CD4-positive, alpha-beta memory T cell (primary cell): ENCODE results near the gene ACOT6. TPM values are rescaled to one million over a fixed set of nuclear protein-coding genes. Genes with fewer than 3 reads are reported as not detected.
"Not testable (repeated sequence)": the region's sequence is repeated elsewhere in the genome, so short reads cannot be mapped to it uniquely, and the experiment has no call there.

ENCODE experiments used
- CTCF ChIA-PET: fragments of 350-600 bp; sonication (Branson Sonifier 250); formaldehyde crosslinking; loops from one replicate; lab custom pipeline; 2021; ENCODE audit warnings: inconsistent platforms; ENCODE audit not compliant: partially characterized antibody; lab: Charles Lee
- POLR2A ChIA-PET: fragments of 350-600 bp; sonication (Branson Sonifier 250); formaldehyde crosslinking; loops from one replicate; lab custom pipeline; 2021; ENCODE audit not compliant: partially characterized antibody; lab: Charles Lee
- DNase-seq, 5 donors: peaks; one replicate each; pipeline versions ENCODE4 v3.0.0 to v3.0.0-alpha.2; 2020 to 2022; ENCODE audit warnings: mixed read lengths in 1 of 5
- H3K27ac ChIP-seq: one replicate; pipeline ENCODE4 v1.7.0; 2013; ENCODE audit warnings: low read depth, low read length
- H3K27me3 ChIP-seq: 2 replicates; pipeline ENCODE4 v1.7.0; 2013; ENCODE audit warnings: mild to moderate bottlenecking, low read length, moderate library complexity; ENCODE audit not compliant: insufficient read depth
- H3K36me3 ChIP-seq: 2 replicates; pipeline ENCODE4 v1.7.0; 2013; ENCODE audit warnings: mild to moderate bottlenecking, low read length, moderate library complexity; ENCODE audit not compliant: insufficient read depth
- H3K4me1 ChIP-seq: 2 replicates; pipeline ENCODE4 v1.7.0; 2013; ENCODE audit warnings: mild to moderate bottlenecking, low read length, moderate library complexity; ENCODE audit not compliant: insufficient read depth
- H3K4me3 ChIP-seq, 2 donors: one replicate each; pipeline ENCODE4 v1.7.0; 2013; ENCODE audit warnings: low read length in 2 of 2, mild to moderate bottlenecking in 1 of 2
- H3K9me3 ChIP-seq, 2 donors: one replicate each; pipeline ENCODE4 v1.7.0; 2013; ENCODE audit warnings: low read length in 2 of 2, control low read depth in 1 of 2; ENCODE audit not compliant: control insufficient read depth in 1 of 2
- H3K27ac Mint-ChIP-seq, 7 donors: one replicate each; pipeline ENCODE4 v1.8.0; 2020 to 2021; ENCODE audit warnings: mixed read lengths in 7 of 7, mild to moderate bottlenecking in 6 of 7, inconsistent platforms in 3 of 7, moderate library complexity in 3 of 7
- H3K27me3 Mint-ChIP-seq, 2 donors: one replicate each; pipeline ENCODE4 v1.8.0; 2020 to 2021; ENCODE audit warnings: mixed read lengths in 2 of 2
- H3K36me3 Mint-ChIP-seq, 2 donors: one replicate each; pipeline ENCODE4 v1.8.0; 2020 to 2021; ENCODE audit warnings: mixed read lengths in 2 of 2, inconsistent platforms in 1 of 2, mild to moderate bottlenecking in 1 of 2
- H3K4me1 Mint-ChIP-seq, 4 donors: one replicate each; pipeline ENCODE4 v1.8.0; 2020 to 2021; ENCODE audit warnings: mixed read lengths in 4 of 4, mild to moderate bottlenecking in 1 of 4
- H3K4me3 Mint-ChIP-seq, 8 donors: one replicate each; pipeline ENCODE4 v1.8.0; 2020 to 2021; ENCODE audit warnings: mixed read lengths in 8 of 8, mild to moderate bottlenecking in 7 of 8, moderate library complexity in 6 of 8, inconsistent platforms in 3 of 8
- H3K9me3 Mint-ChIP-seq, 8 donors: one replicate each; pipeline ENCODE4 v1.8.0; 2020 to 2021; ENCODE audit warnings: mixed read lengths in 8 of 8, mild to moderate bottlenecking in 5 of 8, inconsistent platforms in 3 of 8, moderate library complexity in 1 of 8
- intact Hi-C: fragments of 100-400 bp; cut with micrococcal nuclease; formaldehyde crosslinking; loops from one replicate; pipeline ENCODE4 v1.15.1; 2023
- polyA plus RNA-seq, 2 donors: library from polyadenylated mRNA; unstranded; fragments of 300-500 nt; fragmentation: Illumina TruSeq; gene quantifications; one replicate each; pipeline ENCODE4 v1.2.3, GENCODE V29; 2021
- total RNA-seq, 2 experiments: library from RNA; stranded (reverse); gene quantifications; one replicate each; pipeline ENCODE4 v1.2.3, GENCODE V29; 2021

Gene ACOT6, protein sequence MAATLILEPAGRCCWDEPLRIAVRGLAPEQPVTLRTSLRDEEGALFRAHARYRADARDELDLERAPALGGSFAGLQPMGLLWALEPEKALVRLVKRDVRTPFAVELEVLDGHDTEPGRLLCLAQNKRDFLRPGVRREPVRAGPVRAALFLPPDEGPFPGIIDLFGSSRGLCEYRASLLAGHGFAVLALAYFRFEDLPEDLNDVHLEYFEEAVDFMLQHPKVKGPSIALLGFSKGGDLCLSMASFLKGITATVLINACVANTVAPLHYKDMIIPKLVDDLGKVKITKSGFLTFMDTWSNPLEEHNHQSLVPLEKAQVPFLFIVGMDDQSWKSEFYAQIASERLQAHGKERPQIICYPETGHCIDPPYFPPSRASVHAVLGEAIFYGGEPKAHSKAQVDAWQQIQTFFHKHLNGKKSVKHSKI
- not detected for total RNA-seq
- polyA plus RNA-seq = not detected

GRCh38 chr14:73612339-73613045 lies at the start of gene ACOT6:
Gene ACOT6 (plus strand): TSS chr14:73612517. CDS start chr14:73612572, 55 bp downstream.
- intact Hi-C loops = loop anchor here (1.0 kb wide), 2 partner anchors 20 to 43 kb away; partner anchors contain the start of gene ACOT2
- H3K27ac ChIP-seq = peak within 1 kb of the TSS; percentile 40

DNA sequence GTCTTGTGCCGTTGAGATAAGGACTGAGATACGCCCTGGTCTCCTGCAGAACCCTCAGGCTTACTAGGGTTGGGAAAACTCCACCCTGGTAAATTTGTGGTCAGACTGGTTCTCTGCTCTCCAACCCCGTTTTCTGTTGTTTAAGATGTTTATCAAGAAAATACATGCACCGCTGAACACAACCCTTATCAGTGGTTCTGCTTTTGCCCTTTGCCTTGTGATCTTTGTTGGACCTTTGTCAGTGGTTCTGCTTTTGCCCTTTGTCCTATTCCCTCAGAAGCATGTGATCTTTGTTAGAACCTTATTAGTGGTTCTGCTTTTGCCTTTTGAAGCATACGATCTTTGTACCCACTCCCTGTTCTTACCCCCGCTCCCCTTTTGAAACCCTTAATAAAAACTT lies 49.6 kb upstream of the ACOT6 start:
- peaks cover 0 to 12% (median 4%) of the 10 kb centered on the region in 8 donors for H3K9me3 Mint-ChIP-seq
- H3K9me3 ChIP-seq, H3K36me3 ChIP-seq, DNase-seq, H3K27ac ChIP-seq, intact Hi-C loops, H3K27me3 ChIP-seq, H3K27me3 Mint-ChIP-seq, CTCF ChIA-PET, H3K4me3 ChIP-seq: not testable (repeated sequence)
- peak overlapping the region in 1 of 8 donors; percentile 1 for H3K4me3 Mint-ChIP-seq
- H3K4me1 Mint-ChIP-seq = peaks cover 15 to 25% (median 20%) of the 10 kb centered on the region in 4 donors
- POLR2A ChIA-PET = interaction anchor here (0.6 kb wide), 1 partner anchor 48 kb away, joined by 3 read pairs; no protein-coding TSS in a partner anchor
- peaks cover 18 to 29% of the 10 kb centered on the region in 2 donors for H3K36me3 Mint-ChIP-seq
- H3K27ac Mint-ChIP-seq = peak overlapping the region in 1 of 7 donors; percentile 6
- H3K4me1 ChIP-seq = peaks cover 20% of the 10 kb centered on the region

More at GRCh38 chr14:73612339-73613045, at the start of gene ACOT6:
- peak within 1 kb of the TSS; percentile 85 to 90 (median 87) for H3K4me3 Mint-ChIP-seq
- POLR2A ChIA-PET = interaction anchor here (0.9 to 4.7 kb wide), 23 partner anchors 8 to 554 kb away, joined by 3 to 93 read pairs (median 6); partner anchors contain the start of genes ACOT2, ACOT4, DNAL1 and NUMB
- peak within 1 kb of the TSS; percentile 46 to 91 (median 86) for H3K27ac Mint-ChIP-seq
- H3K27me3 Mint-ChIP-seq = no peaks in the 10 kb centered on the region
- H3K4me1 Mint-ChIP-seq = peaks cover 0 to 6% (median 3%) of the 10 kb centered on the region in 4 donors
- no peaks in the 10 kb centered on the region for H3K9me3 Mint-ChIP-seq
- Histone ChIP-seq H3K4me1 (peaks cover 3% of the 10 kb centered on the region), H3K4me3 (peak within 1 kb of the TSS; percentile 52 to 82), H3K27me3 (no peaks in the 10 kb centered on the region), H3K9me3 (no peaks in the 10 kb centered on the region), H3K36me3 (no peaks in the 10 kb centered on the region)
- CTCF ChIA-PET = interaction anchor here (0.8 to 3.1 kb wide), 8 partner anchors 17 to 112 kb away, joined by 3 to 33 read pairs (median 6); partner anchors contain the start of gene ACOT2
- DNase-seq = peak; percentile 63 to 83 (median 78)
- no peaks in the 10 kb centered on the region for H3K36me3 Mint-ChIP-seq

DNA sequence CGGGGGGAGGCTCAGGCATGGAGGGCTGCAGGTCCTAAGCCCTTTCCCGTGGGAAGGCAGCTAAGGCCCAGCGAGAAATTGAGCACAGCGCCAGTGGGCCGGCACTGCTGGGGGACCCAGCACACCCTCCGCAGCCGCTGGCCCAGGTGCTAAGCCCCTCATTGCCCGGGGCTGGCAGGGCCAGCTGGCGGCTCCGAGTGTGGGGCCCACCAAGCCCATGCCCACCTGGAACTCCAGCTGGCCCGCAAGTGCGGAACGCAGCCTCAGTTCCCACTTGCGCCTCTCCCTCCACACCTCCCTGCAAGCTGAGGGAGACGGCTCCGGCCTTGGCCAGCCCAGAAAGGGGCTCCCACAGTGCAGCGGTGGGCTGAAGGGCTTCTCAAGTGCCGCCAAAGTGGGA lies 45.9 kb upstream of the ACOT6 start:
- H3K4me1 ChIP-seq = peaks cover 45% of the 10 kb centered on the region
- peaks cover 0 to 12% (median 4%) of the 10 kb centered on the region in 8 donors for H3K9me3 Mint-ChIP-seq
- H3K4me3 Mint-ChIP-seq = peak overlapping the region in 1 of 8 donors; percentile 1
- peaks cover 26 to 30% of the 10 kb centered on the region in 2 donors for H3K36me3 Mint-ChIP-seq
- H3K27me3 ChIP-seq, H3K27ac Mint-ChIP-seq, H3K4me3 ChIP-seq, H3K36me3 ChIP-seq, H3K27me3 Mint-ChIP-seq, H3K9me3 ChIP-seq, DNase-seq, intact Hi-C loops, H3K27ac ChIP-seq: not testable (repeated sequence)
- ChIA-PET CTCF (interaction anchor here (4.8 to 5.5 kb wide), 2 partner anchors 46 to 58 kb away, joined by 33 to 90 read pairs; partner anchors contain the start of gene ACOT6), POLR2A (interaction anchor here (1.0 to 4.8 kb wide), 3 partner anchors 25 to 75 kb away, joined by 3 to 71 read pairs (median 48); partner anchors contain the start of genes ACOT4, ACOT6 and RIOX1)
- peaks cover 27 to 55% (median 42%) of the 10 kb centered on the region in 4 donors for H3K4me1 Mint-ChIP-seq

DNA sequence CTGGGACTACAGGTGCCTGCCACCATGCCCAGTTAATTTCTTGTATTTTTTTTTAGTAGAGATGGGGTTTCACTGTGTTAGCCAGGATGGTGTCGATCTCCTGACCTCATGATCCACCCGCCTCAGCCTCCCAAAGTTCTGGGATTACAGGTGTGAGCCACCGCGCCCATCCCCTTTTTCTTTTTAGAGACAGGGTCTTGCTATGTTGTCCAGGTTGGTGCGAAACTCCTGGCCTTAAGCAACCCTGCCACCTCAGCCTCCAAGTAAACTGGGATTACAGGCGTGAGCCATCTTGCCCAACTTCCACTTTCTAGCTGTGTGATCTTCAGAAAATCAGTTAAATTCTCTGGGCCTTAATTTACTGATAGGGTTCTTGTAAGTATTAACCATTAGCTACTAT lies 45.4 kb upstream of the ACOT6 start:
- Mint-ChIP-seq H3K4me3 (peak overlapping the region in 7 of 8 donors; percentile 18 to 95 (median 92)), H3K4me1 (peaks cover 27 to 55% (median 42%) of the 10 kb centered on the region in 4 donors), H3K27ac (peak overlapping the region in 5 of 7 donors; percentile 59 to 98 (median 80)), H3K36me3 (peaks cover 26 to 27% of the 10 kb centered on the region in 2 donors)
- H3K9me3 ChIP-seq, H3K36me3 ChIP-seq, intact Hi-C loops, H3K27me3 Mint-ChIP-seq, H3K27ac ChIP-seq, H3K4me3 ChIP-seq, H3K27me3 ChIP-seq, H3K9me3 Mint-ChIP-seq, DNase-seq: not testable (repeated sequence)
- ChIA-PET CTCF (interaction anchor here (1.0 to 5.5 kb wide), 3 partner anchors 23 to 59 kb away, joined by 3 to 90 read pairs (median 33); partner anchors contain the start of gene ACOT6), POLR2A (interaction anchor here (1.0 to 4.8 kb wide), 5 partner anchors 25 to 320 kb away, joined by 3 to 71 read pairs (median 3); partner anchors contain the start of genes ACOT4, ACOT6, RIOX1 and ZNF410)
- peaks cover 46% of the 10 kb centered on the region for H3K4me1 ChIP-seq

DNA sequence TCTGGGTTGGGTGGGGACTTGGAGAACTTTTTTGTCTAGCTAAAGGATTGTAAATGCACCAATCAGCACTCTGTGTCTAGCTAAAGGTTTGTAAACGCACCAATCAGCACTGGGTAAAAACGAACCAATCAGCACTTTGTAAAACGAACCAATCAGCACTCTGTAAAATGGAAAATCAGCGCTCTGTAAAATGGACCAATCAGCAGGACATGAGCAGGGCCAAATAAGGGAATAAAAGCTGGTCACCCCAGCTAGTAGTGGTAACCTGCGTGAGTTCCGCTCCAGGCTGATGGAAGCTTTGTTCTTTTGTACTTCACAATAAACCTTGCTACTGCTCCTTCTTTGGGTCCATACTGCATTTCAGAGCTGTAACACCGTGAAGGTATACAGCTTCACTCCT lies 45.0 kb upstream of the ACOT6 start:
- H3K4me1 ChIP-seq = peaks cover 46% of the 10 kb centered on the region
- H3K27ac ChIP-seq = no peak overlapping the region
- Mint-ChIP-seq H3K27ac (peak overlapping the region; percentile 19 to 98 (median 95)), H3K27me3 (no peaks in the 10 kb centered on the region), H3K4me1 (peaks cover 27 to 55% (median 42%) of the 10 kb centered on the region in 4 donors), H3K4me3 (peak overlapping the region; percentile 81 to 96 (median 94)), H3K36me3 (peaks cover 25 to 26% of the 10 kb centered on the region in 2 donors), H3K9me3 (peaks cover 0 to 5% (median 4%) of the 10 kb centered on the region in 8 donors)
- H3K36me3 ChIP-seq = no peaks in the 10 kb centered on the region
- H3K9me3 ChIP-seq = no peaks in the 10 kb centered on the region
- no peak for DNase-seq
- no peaks in the 10 kb centered on the region for H3K27me3 ChIP-seq
- intact Hi-C loops = no loop called here
- ChIA-PET CTCF (interaction anchor here (1.0 to 5.5 kb wide), 3 partner anchors 22 to 59 kb away, joined by 3 to 90 read pairs (median 33); partner anchors contain the start of gene ACOT6), POLR2A (interaction anchor here (1.0 to 4.8 kb wide), 6 partner anchors 24 to 319 kb away, joined by 3 to 71 read pairs (median 26); partner anchors contain the start of genes ACOT4, ACOT6, RIOX1 and ZNF410)
- peak overlapping the region in 1 of 2 donors; percentile 14 for H3K4me3 ChIP-seq
